AG09309 (cell line): ENCODE results near the gene NPW.

Experiments used
- DNase-seq: peaks from one replicate; pipeline ENCODE4 v3.0.0-alpha.2; 2010; ENCODE audit warnings: low read depth
- H3K4me3 ChIP-seq: 2 replicates; pipeline ENCODE4 v1.5.1; 2011; ENCODE audit warnings: mild to moderate bottlenecking, low read depth, low read length, moderate library complexity; ENCODE audit not compliant: control insufficient read depth
- TF ChIP-seq, protein P1 (sequence below): IDR thresholded peaks from 2 replicates; pipeline ENCODE4 v1.5.1; 2011; ENCODE audit warnings: mild to moderate bottlenecking, low read depth, low read length, inconsistent platforms; ENCODE audit not compliant: insufficient read depth, control insufficient read depth; ENCODE audit errors: missing control alignments

The NPW gene

DNA sequence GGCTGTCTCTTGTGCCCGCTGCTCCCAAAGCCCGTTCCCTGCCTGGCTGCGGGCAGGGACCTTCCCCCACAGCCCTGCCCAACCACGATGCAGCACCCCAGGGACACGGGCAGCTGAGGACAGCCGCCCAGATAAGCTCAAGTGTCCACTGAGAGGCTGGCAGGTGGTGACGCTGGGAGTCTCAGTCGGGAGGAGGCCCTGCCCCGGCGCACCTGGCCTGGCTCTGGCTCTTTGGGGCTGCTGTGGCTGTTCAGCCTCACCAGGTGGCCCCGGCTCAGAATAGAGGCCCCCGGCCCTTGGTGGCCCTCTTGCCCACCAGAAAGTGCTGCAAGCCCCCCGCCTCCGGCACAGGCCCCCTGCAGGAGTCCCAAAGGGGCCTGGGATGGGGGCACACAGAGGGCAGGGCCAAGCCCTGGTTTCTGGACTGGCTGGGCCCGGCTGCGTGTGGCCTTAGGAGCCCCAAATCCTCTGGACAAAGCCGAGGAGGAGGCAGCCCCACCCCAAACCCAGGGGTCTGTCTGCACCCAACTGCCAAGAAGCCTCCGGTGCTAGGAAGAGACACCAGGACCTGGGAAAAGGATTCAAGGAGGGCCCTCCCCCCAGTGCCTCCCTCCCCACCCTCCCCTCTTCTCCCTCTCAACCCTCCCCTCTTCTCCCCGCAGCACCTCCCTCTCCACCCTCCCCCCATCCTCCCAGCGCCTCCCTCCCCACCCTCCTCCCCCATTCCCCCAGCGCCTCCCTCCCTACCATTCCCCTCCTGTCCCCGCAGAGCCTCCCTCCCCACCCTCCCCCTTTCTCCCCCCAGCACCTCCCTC lies 22.8 kb downstream of the NPW start:
- TF ChIP-seq, protein P1, sequence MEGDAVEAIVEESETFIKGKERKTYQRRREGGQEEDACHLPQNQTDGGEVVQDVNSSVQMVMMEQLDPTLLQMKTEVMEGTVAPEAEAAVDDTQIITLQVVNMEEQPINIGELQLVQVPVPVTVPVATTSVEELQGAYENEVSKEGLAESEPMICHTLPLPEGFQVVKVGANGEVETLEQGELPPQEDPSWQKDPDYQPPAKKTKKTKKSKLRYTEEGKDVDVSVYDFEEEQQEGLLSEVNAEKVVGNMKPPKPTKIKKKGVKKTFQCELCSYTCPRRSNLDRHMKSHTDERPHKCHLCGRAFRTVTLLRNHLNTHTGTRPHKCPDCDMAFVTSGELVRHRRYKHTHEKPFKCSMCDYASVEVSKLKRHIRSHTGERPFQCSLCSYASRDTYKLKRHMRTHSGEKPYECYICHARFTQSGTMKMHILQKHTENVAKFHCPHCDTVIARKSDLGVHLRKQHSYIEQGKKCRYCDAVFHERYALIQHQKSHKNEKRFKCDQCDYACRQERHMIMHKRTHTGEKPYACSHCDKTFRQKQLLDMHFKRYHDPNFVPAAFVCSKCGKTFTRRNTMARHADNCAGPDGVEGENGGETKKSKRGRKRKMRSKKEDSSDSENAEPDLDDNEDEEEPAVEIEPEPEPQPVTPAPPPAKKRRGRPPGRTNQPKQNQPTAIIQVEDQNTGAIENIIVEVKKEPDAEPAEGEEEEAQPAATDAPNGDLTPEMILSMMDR, result no peak
- DNase-seq, result no peak
- no peak overlapping the region for H3K4me3 ChIP-seq

DNA sequence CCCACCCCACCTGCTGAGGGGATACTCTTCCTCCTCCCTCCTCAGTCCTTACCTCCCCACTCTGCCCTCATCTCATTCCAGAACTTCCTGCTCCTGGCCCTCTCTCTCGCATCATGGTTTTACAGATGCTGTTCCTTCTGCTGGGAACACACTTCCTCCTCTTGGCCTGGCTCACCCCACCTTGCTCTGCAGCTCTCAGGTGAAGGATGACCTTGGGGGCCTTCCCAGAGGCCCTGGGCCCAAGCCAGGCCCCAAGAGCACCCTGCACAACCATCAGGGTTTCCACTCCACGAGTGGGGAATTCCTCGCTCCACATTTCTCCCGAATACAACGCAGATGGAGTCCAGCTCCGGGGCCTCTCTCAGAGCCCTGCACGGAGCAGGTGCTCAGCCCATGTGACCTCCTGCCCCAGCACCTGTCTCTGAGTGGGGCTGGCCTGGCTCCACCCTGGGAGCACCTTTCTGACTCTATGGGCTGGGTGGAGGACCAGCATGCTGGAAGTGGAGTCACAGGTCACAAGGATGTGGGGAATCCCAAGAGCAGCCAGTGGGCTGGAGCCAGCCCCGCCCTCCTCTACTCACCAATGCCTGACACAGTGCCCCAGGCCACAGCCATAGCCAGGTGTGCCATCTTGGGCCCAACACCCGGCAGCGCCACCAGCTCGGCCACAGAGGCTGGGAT lies 23.5 kb downstream of the NPW start:
- H3K4me3 ChIP-seq, result no peak overlapping the region
- DNase-seq, result no peak
- TF ChIP-seq, protein P1, result no peak

DNA sequence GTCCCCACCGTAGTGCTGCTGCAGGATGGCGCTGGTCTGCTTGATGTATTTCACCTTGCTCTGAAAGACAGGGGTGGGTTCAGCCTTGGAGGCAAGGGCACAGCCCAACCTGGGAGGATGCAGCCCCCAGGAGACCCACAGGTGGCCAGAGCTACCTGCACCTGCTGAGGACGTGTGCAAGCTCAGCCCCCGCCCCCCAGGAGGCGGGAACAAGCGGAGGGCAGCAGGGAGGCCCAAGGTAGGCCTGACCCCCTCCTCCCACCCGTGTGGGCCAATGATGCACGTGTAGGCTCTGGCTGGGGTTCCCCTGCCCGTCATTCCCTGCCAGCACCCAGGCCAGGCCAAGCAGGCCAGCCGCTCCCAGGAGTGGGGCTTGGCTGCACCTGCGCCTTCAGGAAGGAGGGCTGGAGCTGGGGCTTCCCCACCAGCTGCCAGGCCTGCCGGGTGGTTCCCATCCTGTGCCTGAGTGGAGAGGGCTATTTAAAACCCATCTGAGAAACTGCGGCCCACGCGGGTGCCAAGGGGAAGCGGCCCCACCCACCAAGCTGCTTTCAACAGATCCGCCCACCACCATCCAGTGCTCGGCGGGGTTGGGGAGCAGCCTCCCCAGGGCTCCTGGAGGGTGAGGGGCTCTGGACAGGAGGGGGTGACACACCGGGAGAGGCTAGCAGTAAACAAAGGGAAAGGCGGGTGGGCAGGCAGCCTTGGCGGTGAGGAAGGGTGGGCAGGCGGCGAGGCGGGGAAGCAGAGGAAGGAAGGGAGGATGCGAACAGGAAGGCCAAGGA lies 24.3 kb downstream of the NPW start:
- TF ChIP-seq, protein P1, result no peak
- DNase-seq, result no peak
- no peak overlapping the region for H3K4me3 ChIP-seq

DNA sequence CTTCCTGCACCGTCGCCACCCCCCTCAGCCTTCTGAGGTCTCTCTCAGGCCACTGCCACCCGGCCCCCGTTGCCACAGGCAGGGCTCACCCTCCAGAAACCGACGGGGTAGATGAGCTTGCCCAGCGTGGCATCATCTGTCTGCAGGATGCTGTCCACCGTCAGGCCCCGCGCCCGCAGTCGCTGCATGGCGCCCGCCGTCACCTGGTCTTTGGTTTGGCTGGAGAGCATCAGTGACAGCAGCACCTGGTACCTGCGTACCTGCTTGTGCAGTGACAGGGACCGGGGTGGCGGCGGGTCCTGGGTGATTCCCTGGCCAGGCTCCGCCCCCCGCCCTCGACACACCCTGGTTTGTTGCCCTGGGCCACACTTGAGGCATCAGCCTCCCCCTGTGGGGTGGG lies 25.0 kb downstream of the NPW start:
- no peak for DNase-seq
- TF ChIP-seq, protein P1, result no peak
- no peak overlapping the region for H3K4me3 ChIP-seq

DNA sequence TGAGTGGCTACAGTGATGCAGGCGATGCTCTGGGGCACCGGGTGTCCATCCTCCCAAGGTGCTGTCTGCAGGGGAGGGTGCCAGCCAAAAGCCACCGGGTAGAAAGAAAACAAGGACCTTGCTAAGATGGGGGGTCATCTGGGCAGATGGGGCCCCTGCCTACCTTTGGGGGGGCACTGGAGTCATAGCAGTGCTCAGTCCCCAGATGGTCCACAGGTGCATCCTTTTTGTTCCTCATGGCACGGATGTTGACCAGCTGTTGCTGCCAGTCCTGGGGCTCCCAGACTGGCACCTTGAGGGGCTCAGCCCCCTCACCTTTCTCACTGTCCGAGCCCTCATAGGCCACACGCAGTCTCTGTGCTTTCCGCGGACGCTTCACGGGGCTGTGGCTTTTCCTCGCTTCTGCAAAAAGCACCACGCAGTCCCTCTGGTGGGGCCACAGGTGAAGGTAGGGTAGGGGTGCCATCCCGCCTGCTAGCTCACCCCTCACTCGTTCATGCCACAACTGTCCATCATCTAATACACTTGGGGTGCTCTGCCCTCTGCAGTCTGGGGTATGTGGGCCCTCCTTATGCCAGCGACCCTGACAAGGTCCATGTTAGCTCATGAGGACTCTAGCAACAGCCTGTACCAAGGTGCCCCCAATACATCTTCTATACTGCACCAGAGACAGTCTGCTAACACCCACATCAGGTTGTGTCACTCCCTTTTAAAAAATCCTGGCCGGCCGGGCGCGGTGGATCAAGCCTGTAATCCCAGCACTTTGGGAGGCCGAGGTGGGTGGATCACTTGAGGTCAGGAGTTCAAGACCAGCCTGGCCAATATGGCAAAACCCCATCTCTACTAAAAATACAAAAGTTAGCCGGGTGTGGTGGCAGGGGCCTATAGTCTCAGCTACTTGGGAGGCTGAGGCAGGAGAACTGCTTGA lies 26.6 kb downstream of the NPW start:
- TF ChIP-seq, protein P1, result no peak
- no peak for DNase-seq
- H3K4me3 ChIP-seq, result no peak overlapping the region
